ENCODE measurements around the gene CACNA1S. TPM values are rescaled to one million over a fixed set of nuclear protein-coding genes. Genes with fewer than 3 reads are reported as not detected.

The CACNA1S gene
- total and polyA plus RNA-seq, 2 donors (not counting 1 experiment from before 2014, with no cell fraction given), result not detected

DNA sequence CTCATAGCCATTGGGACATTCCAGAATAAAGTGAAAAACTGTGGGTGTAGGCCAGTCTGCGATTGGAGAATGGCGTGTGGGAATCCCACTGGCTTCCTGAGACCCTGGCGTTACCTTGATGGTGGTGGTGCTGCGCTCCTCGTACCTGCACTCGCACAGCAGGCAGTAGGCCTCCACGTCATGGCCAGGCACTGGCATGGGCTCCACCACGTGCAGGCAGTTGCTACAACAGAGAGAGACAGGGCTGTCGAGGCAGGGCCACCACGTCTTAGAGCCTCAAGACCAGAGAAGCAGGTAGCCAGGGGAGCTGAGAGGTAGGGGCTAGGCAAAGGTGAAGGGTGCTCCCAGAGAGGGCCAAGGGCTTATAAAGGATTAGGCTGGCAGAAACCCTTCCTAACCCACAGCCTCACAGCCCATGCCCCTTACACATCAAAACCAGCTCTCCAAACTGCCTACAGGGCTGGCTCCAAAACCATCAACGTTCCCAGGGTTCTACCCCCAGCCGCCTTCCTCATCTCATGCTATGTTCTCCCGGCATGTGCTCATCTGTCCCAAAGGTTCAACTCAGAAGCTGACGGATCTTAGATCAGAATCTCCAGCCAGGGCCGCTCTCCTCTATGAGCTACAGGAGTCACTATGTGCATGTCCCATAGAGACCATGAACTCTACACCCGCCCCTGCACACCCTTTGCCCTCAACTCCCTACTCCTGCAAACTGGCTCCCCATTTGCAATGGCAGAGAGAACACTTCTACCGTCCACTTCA is 34.6 kb upstream of the CACNA1S start:
- no peaks in the 10 kb centered on the region for H3K4me1 ChIP-seq (ENCODE audit: control insufficient read depth in 2 of 2, insufficient read depth in 2 of 2, low read length in 2 of 2)
- H4K20me1 ChIP-seq (ENCODE audit: control insufficient read depth, insufficient read depth, low read length, poor library complexity, severe bottlenecking), result no peaks in the 10 kb centered on the region
- H3K27me3 ChIP-seq (replicated peaks in 1 of 4; ENCODE audit: control extremely low read depth in 1 of 4, control insufficient read depth in 3 of 4, insufficient read depth in 4 of 4, low read length in 3 of 4), result no peaks in the 10 kb centered on the region
- H3K4me3 Mint-ChIP-seq, result no peak overlapping the region
- no peak overlapping the region for H3K27ac ChIP-seq (ENCODE audit: low read length in 2 of 2)
- H2AFZ ChIP-seq (ENCODE audit: insufficient read depth, low read depth, low read length, poor library complexity, severe bottlenecking), result no peak overlapping the region
- H3K4me2 ChIP-seq (replicated peaks; ENCODE audit: low read depth, low read length, poor library complexity, severe bottlenecking), result no peak overlapping the region
- no peaks in the 10 kb centered on the region for H3K9me3 ChIP-seq (ENCODE audit: control extremely low read depth in 1 of 3, control insufficient read depth in 2 of 3, insufficient read depth in 1 of 3, low read length in 2 of 3)
- H3K27ac Mint-ChIP-seq, result no peak overlapping the region
- no peak overlapping the region for H3K9ac ChIP-seq (ENCODE audit: low read length)
- ATAC-seq (ENCODE audit: low read depth) (no peak), DNase-seq (no peak)
- H3K36me3 ChIP-seq (replicated peaks in 1 of 2; ENCODE audit: control extremely low read depth in 1 of 2, control insufficient read depth in 1 of 2, extremely low read depth in 1 of 2, insufficient read depth in 2 of 2, low read length in 1 of 2), result peaks cover 0 to 72% of the 10 kb centered on the region in 2 experiments
- ChIA-PET CTCF (no interaction called here), POLR2A (no interaction called here)
- TF ChIP-seq, protein P1, sequence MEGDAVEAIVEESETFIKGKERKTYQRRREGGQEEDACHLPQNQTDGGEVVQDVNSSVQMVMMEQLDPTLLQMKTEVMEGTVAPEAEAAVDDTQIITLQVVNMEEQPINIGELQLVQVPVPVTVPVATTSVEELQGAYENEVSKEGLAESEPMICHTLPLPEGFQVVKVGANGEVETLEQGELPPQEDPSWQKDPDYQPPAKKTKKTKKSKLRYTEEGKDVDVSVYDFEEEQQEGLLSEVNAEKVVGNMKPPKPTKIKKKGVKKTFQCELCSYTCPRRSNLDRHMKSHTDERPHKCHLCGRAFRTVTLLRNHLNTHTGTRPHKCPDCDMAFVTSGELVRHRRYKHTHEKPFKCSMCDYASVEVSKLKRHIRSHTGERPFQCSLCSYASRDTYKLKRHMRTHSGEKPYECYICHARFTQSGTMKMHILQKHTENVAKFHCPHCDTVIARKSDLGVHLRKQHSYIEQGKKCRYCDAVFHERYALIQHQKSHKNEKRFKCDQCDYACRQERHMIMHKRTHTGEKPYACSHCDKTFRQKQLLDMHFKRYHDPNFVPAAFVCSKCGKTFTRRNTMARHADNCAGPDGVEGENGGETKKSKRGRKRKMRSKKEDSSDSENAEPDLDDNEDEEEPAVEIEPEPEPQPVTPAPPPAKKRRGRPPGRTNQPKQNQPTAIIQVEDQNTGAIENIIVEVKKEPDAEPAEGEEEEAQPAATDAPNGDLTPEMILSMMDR (IDR thresholded peaks at IDR 0.05), result no peak
- TF ChIP-seq EZH2 (IDR thresholded peaks at IDR 0.05; ENCODE audit: borderline replicate concordance, insufficient read depth, low read depth, low read length, poor library complexity, severe bottlenecking), result no peak
- no peak overlapping the region for H3K4me3 ChIP-seq (ENCODE audit: control extremely low read depth in 1 of 5, extremely low read depth in 1 of 5, insufficient read depth in 1 of 5, low read depth in 2 of 5, low read length in 4 of 5)
- intact Hi-C loops (cut with micrococcal nuclease), result no loop called here
- H3K9me3 Mint-ChIP-seq (ENCODE audit: insufficient read depth), result no peaks in the 10 kb centered on the region
- H3K4me1 Mint-ChIP-seq, result peaks cover under 1% of the 10 kb centered on the region
- no peaks in the 10 kb centered on the region for H3K79me2 ChIP-seq (ENCODE audit: control insufficient read depth, insufficient read depth, low read length)
- 96% methylated on average over 16 of the region's 17 CpGs for WGBS (ENCODE audit: insufficient coverage)
- H3K27me3 Mint-ChIP-seq, result no peaks in the 10 kb centered on the region

DNA sequence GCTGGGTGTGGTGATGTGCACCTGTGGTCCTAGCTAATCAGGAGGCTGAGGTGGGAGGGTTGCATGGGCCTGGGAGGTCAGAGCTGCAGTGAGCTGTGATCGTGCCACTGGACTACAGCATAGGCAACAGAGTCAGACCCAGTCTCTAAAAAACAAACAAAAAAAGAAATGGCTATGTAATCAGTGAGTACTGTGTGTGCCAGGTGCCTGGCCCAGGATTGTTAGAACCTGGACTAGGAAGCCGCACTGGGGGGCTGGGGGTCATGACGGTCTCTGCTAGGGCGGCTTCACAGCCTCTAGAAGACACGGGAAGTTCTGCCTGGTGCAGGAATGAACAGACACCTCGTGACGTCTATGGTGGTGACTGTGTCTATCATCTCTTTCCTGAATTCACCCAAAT is 33.6 kb upstream of the CACNA1S start:
- Histone ChIP-seq H2AFZ (ENCODE audit: insufficient read depth, low read depth, low read length, poor library complexity, severe bottlenecking) (no peak overlapping the region), H3K9me3 (ENCODE audit: control extremely low read depth in 1 of 3, control insufficient read depth in 2 of 3, insufficient read depth in 1 of 3, low read length in 2 of 3) (no peaks in the 10 kb centered on the region), H3K79me2 (ENCODE audit: control insufficient read depth, insufficient read depth, low read length) (no peaks in the 10 kb centered on the region), H3K9ac (ENCODE audit: low read length) (no peak overlapping the region), H3K4me2 (replicated peaks; ENCODE audit: low read depth, low read length, poor library complexity, severe bottlenecking) (no peak overlapping the region), H4K20me1 (ENCODE audit: control insufficient read depth, insufficient read depth, low read length, poor library complexity, severe bottlenecking) (no peaks in the 10 kb centered on the region), H3K27me3 (replicated peaks in 1 of 4; ENCODE audit: control extremely low read depth in 1 of 4, control insufficient read depth in 3 of 4, insufficient read depth in 4 of 4, low read length in 3 of 4) (no peaks in the 10 kb centered on the region), H3K36me3 (replicated peaks in 1 of 2; ENCODE audit: control extremely low read depth in 1 of 2, control insufficient read depth in 1 of 2, extremely low read depth in 1 of 2, insufficient read depth in 2 of 2, low read length in 1 of 2) (peaks cover 0 to 72% of the 10 kb centered on the region in 2 experiments), H3K4me1 (ENCODE audit: control insufficient read depth in 2 of 2, insufficient read depth in 2 of 2, low read length in 2 of 2) (no peaks in the 10 kb centered on the region), H3K4me3 (ENCODE audit: control extremely low read depth in 1 of 5, extremely low read depth in 1 of 5, insufficient read depth in 1 of 5, low read depth in 2 of 5, low read length in 4 of 5) (no peak overlapping the region), H3K27ac (ENCODE audit: low read length in 2 of 2) (no peak overlapping the region)
- ChIA-PET POLR2A (interaction anchor here (0.8 kb wide), 1 partner anchor 8 kb away, joined by 3 read pairs; no protein-coding TSS in a partner anchor), CTCF (no interaction called here)
- Mint-ChIP-seq H3K27ac (no peak overlapping the region), H3K9me3 (ENCODE audit: insufficient read depth) (no peaks in the 10 kb centered on the region), H3K4me3 (no peak overlapping the region), H3K27me3 (no peaks in the 10 kb centered on the region), H3K4me1 (no peaks in the 10 kb centered on the region)
- 97% methylated on average over 6 of the region's 7 CpGs for WGBS (ENCODE audit: insufficient coverage)
- intact Hi-C loops (cut with micrococcal nuclease), result no loop called here
- DNase-seq, result no peak
- ATAC-seq (ENCODE audit: low read depth), result no peak
- TF ChIP-seq EZH2 (IDR thresholded peaks at IDR 0.05; ENCODE audit: borderline replicate concordance, insufficient read depth, low read depth, low read length, poor library complexity, severe bottlenecking), result no peak
- TF ChIP-seq, protein P1 (IDR thresholded peaks at IDR 0.05), result no peak

All from B cell (primary cell).